ENCODE measurements around the gene PHF21A.

The PHF21A gene

GRCh38 chr11:46099963-46100316 lies 21.3 kb downstream of the PHF21A start:
- H3K9me3 ChIP-seq (ENCODE audit: low read length): no peaks in the 10 kb centered on the region
- no peak overlapping the region for H3K4me3 ChIP-seq (ENCODE audit: low read length)
- peaks cover 21% of the 10 kb centered on the region for H3K4me1 ChIP-seq (ENCODE audit: insufficient read depth, low read length)
- H3K36me3 ChIP-seq (ENCODE audit: insufficient read depth, low read length): no peaks in the 10 kb centered on the region
- no peak overlapping the region for H2AFZ ChIP-seq (ENCODE audit: low read depth, low read length)
- H3K27me3 ChIP-seq (ENCODE audit: insufficient read depth, low read length): no peaks in the 10 kb centered on the region

- H3K4me1 ChIP-seq (ENCODE audit: insufficient read depth, low read length): no peaks in the 10 kb centered on the region
- no peak overlapping the region for H2AFZ ChIP-seq (ENCODE audit: low read depth, low read length)
- no peak overlapping the region for H3K4me3 ChIP-seq (ENCODE audit: low read length)
- H3K36me3 ChIP-seq (ENCODE audit: insufficient read depth, low read length): peaks cover 19% of the 10 kb centered on the region
- no peaks in the 10 kb centered on the region for H3K9me3 ChIP-seq (ENCODE audit: low read length)
- no peaks in the 10 kb centered on the region for H3K27me3 ChIP-seq (ENCODE audit: insufficient read depth, low read length)
Measured at GRCh38 chr11:46090375-46090774, 30.9 kb downstream of the PHF21A start.

GRCh38 chr11:46079662-46080061 lies 41.6 kb downstream of the PHF21A start:
- H3K4me1 ChIP-seq (ENCODE audit: insufficient read depth, low read length): no peaks in the 10 kb centered on the region
- no peak overlapping the region for H2AFZ ChIP-seq (ENCODE audit: low read depth, low read length)
- no peak overlapping the region for H3K4me3 ChIP-seq (ENCODE audit: low read length)
- no peaks in the 10 kb centered on the region for H3K27me3 ChIP-seq (ENCODE audit: insufficient read depth, low read length)
- no peaks in the 10 kb centered on the region for H3K9me3 ChIP-seq (ENCODE audit: low read length)
- peaks cover 47% of the 10 kb centered on the region for H3K36me3 ChIP-seq (ENCODE audit: insufficient read depth, low read length)

GRCh38 chr11:46075928-46076327 lies 45.3 kb downstream of the PHF21A start:
- no peak overlapping the region for H2AFZ ChIP-seq (ENCODE audit: low read depth, low read length)
- H3K4me1 ChIP-seq (ENCODE audit: insufficient read depth, low read length): no peaks in the 10 kb centered on the region
- no peaks in the 10 kb centered on the region for H3K9me3 ChIP-seq (ENCODE audit: low read length)
- H3K4me3 ChIP-seq (ENCODE audit: low read length): no peak overlapping the region
- no peaks in the 10 kb centered on the region for H3K27me3 ChIP-seq (ENCODE audit: insufficient read depth, low read length)
- peaks cover 47% of the 10 kb centered on the region for H3K36me3 ChIP-seq (ENCODE audit: insufficient read depth, low read length)

GRCh38 chr11:46075168-46075567 lies 46.1 kb downstream of the PHF21A start:
- Histone ChIP-seq H3K4me3 (ENCODE audit: low read length) (no peak overlapping the region), H2AFZ (ENCODE audit: low read depth, low read length) (no peak overlapping the region), H3K36me3 (ENCODE audit: insufficient read depth, low read length) (peaks cover 46% of the 10 kb centered on the region)

GRCh38 chr11:46073632-46074031 lies 47.6 kb downstream of the PHF21A start:
- H3K4me1 ChIP-seq (ENCODE audit: insufficient read depth, low read length): no peaks in the 10 kb centered on the region
- H2AFZ ChIP-seq (ENCODE audit: low read depth, low read length): no peak overlapping the region
- H3K27me3 ChIP-seq (ENCODE audit: insufficient read depth, low read length): no peaks in the 10 kb centered on the region
- peaks cover 40% of the 10 kb centered on the region for H3K36me3 ChIP-seq (ENCODE audit: insufficient read depth, low read length)
- H3K4me3 ChIP-seq (ENCODE audit: low read length): no peak overlapping the region
- H3K9me3 ChIP-seq (ENCODE audit: low read length): no peaks in the 10 kb centered on the region

More at GRCh38 chr11:46075168-46075567, 46.1 kb downstream of the PHF21A start:
- H3K27me3 ChIP-seq (ENCODE audit: insufficient read depth, low read length): no peaks in the 10 kb centered on the region
- no peaks in the 10 kb centered on the region for H3K9me3 ChIP-seq (ENCODE audit: low read length)
- H3K4me1 ChIP-seq (ENCODE audit: insufficient read depth, low read length): no peaks in the 10 kb centered on the region

- Histone ChIP-seq H3K36me3 (ENCODE audit: insufficient read depth, low read length) (peaks cover 42% of the 10 kb centered on the region), H3K4me1 (ENCODE audit: insufficient read depth, low read length) (no peaks in the 10 kb centered on the region), H3K27me3 (ENCODE audit: insufficient read depth, low read length) (no peaks in the 10 kb centered on the region), H3K4me3 (ENCODE audit: low read length) (no peak overlapping the region), H2AFZ (ENCODE audit: low read depth, low read length) (no peak overlapping the region), H3K9me3 (ENCODE audit: low read length) (no peaks in the 10 kb centered on the region)
Measured at GRCh38 chr11:46072172-46072964, 48.9 kb downstream of the PHF21A start.

GRCh38 chr11:46071091-46071490 lies 50.2 kb downstream of the PHF21A start:
- Histone ChIP-seq H2AFZ (ENCODE audit: low read depth, low read length) (no peak overlapping the region), H3K4me3 (ENCODE audit: low read length) (no peak overlapping the region), H3K36me3 (ENCODE audit: insufficient read depth, low read length) (peaks cover 31% of the 10 kb centered on the region), H3K4me1 (ENCODE audit: insufficient read depth, low read length) (no peaks in the 10 kb centered on the region), H3K9me3 (ENCODE audit: low read length) (no peaks in the 10 kb centered on the region), H3K27me3 (ENCODE audit: insufficient read depth, low read length) (no peaks in the 10 kb centered on the region)

GRCh38 chr11:46069595-46069994 lies 51.7 kb downstream of the PHF21A start:
- H3K4me1 ChIP-seq (ENCODE audit: insufficient read depth, low read length): no peaks in the 10 kb centered on the region
- H2AFZ ChIP-seq (ENCODE audit: low read depth, low read length): no peak overlapping the region
- H3K36me3 ChIP-seq (ENCODE audit: insufficient read depth, low read length): peaks cover 25% of the 10 kb centered on the region
- H3K27me3 ChIP-seq (ENCODE audit: insufficient read depth, low read length): no peaks in the 10 kb centered on the region
- H3K4me3 ChIP-seq (ENCODE audit: low read length): no peak overlapping the region
- no peaks in the 10 kb centered on the region for H3K9me3 ChIP-seq (ENCODE audit: low read length)

GRCh38 chr11:46066335-46066734 lies 54.9 kb downstream of the PHF21A start:
- H3K27me3 ChIP-seq (ENCODE audit: insufficient read depth, low read length): no peaks in the 10 kb centered on the region
- no peaks in the 10 kb centered on the region for H3K9me3 ChIP-seq (ENCODE audit: low read length)
- no peaks in the 10 kb centered on the region for H3K4me1 ChIP-seq (ENCODE audit: insufficient read depth, low read length)
- H2AFZ ChIP-seq (ENCODE audit: low read depth, low read length): no peak overlapping the region
- no peak overlapping the region for H3K4me3 ChIP-seq (ENCODE audit: low read length)
- H3K36me3 ChIP-seq (ENCODE audit: insufficient read depth, low read length): peaks cover 16% of the 10 kb centered on the region

- Histone ChIP-seq H3K9me3 (ENCODE audit: low read length) (no peaks in the 10 kb centered on the region), H3K4me3 (ENCODE audit: low read length) (no peak overlapping the region), H3K27me3 (ENCODE audit: insufficient read depth, low read length) (no peaks in the 10 kb centered on the region), H3K36me3 (ENCODE audit: insufficient read depth, low read length) (peaks cover 12% of the 10 kb centered on the region), H2AFZ (ENCODE audit: low read depth, low read length) (no peak overlapping the region), H3K4me1 (ENCODE audit: insufficient read depth, low read length) (no peaks in the 10 kb centered on the region)
Measured at GRCh38 chr11:46065681-46066080, 55.6 kb downstream of the PHF21A start.

GRCh38 chr11:46064221-46064620 lies 57.0 kb downstream of the PHF21A start:
- H3K36me3 ChIP-seq (ENCODE audit: insufficient read depth, low read length): peaks cover 11% of the 10 kb centered on the region
- H2AFZ ChIP-seq (ENCODE audit: low read depth, low read length): no peak overlapping the region
- no peak overlapping the region for H3K4me3 ChIP-seq (ENCODE audit: low read length)
- H3K27me3 ChIP-seq (ENCODE audit: insufficient read depth, low read length): no peaks in the 10 kb centered on the region
- no peaks in the 10 kb centered on the region for H3K9me3 ChIP-seq (ENCODE audit: low read length)
- H3K4me1 ChIP-seq (ENCODE audit: insufficient read depth, low read length): no peaks in the 10 kb centered on the region

GRCh38 chr11:46063138-46063537 lies 58.1 kb downstream of the PHF21A start:
- Histone ChIP-seq H3K9me3 (ENCODE audit: low read length) (no peaks in the 10 kb centered on the region), H3K27me3 (ENCODE audit: insufficient read depth, low read length) (no peaks in the 10 kb centered on the region), H3K36me3 (ENCODE audit: insufficient read depth, low read length) (peaks cover 14% of the 10 kb centered on the region), H3K4me1 (ENCODE audit: insufficient read depth, low read length) (no peaks in the 10 kb centered on the region), H2AFZ (ENCODE audit: low read depth, low read length) (no peak overlapping the region), H3K4me3 (ENCODE audit: low read length) (no peak overlapping the region)

- no peaks in the 10 kb centered on the region for H3K9me3 ChIP-seq (ENCODE audit: low read length)
- no peak overlapping the region for H3K4me3 ChIP-seq (ENCODE audit: low read length)
- peaks cover 10% of the 10 kb centered on the region for H3K36me3 ChIP-seq (ENCODE audit: insufficient read depth, low read length)
- peaks cover 10% of the 10 kb centered on the region for H3K4me1 ChIP-seq (ENCODE audit: insufficient read depth, low read length)
- H3K27me3 ChIP-seq (ENCODE audit: insufficient read depth, low read length): no peaks in the 10 kb centered on the region
- no peak overlapping the region for H2AFZ ChIP-seq (ENCODE audit: low read depth, low read length)
Measured at GRCh38 chr11:46060013-46060412, 61.2 kb downstream of the PHF21A start.
